Activated T-cell treated with anti-CD3 and anti-CD28 coated beads for 4 hours (primary cell): Measurements from ENCODE around the gene RNF11.
"Not testable (repeated sequence)": the region's sequence is repeated elsewhere in the genome, so short reads cannot be mapped to it uniquely, and the experiment has no call there.

Experiments
- DNase-seq: peaks from one replicate; pipeline ENCODE4 v3.0.0-alpha.2; 2020

The RNF11 gene

GRCh38 chr1:51235673-51236530 lies at the start of gene RNF11:
RNF11 (plus strand) TSS chr1:51236273; CDS start chr1:51236757, 484 bp downstream.
- peak; percentile 86 for DNase-seq

DNA sequence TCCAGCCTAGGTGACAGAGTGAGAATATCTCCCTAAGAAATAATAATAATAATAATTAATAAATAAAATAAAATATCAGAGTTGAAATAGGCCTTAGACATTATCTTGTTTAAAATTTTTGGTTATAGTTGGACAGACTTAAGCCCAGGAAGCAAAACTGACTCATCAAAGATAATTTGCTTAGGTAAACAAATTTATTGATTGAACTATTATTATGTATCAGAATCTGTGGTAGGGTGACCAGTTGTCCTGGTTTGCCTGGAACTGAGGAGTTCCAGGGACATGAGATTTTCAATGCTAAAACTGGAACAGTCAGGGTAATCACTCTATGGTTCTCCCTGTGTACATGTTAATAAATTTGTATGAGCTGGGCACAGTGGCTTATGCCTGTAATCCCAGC lies 47.8 kb upstream of the RNF11 start:
- DNase-seq, result no peak

DNA sequence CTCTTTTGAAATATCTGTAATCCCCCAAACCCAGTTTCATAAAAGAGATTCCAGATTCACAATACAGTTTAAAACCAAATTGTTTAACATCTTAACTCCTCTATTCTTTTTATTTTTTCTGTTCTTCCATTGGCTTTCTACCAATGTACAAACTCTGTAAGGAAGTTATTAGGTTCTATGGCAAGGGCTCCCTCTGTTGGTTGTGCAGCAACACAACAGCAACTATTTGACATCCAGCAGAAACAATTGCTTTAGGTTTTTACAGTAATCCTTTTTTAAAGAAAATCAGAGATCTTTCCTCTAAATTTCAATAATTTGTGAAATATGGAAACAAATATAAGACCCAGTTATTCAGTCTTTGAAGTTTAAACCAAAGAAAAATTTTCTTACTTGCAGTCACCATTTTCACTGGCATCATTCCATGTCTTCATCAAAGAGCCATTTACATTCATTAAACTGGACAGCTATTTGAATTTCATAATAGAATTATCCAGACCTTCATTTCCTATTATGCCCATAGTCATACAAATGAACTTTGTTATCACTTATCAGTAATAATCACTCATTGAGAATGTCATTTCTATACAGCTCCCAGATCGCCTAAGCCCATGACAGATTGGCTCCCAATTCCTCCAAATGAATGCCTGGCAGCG lies 46.5 kb upstream of the RNF11 start:
- peak; percentile 24 for DNase-seq

GRCh38 chr1:51190961-51191360 lies 45.1 kb upstream of the RNF11 start:
- DNase-seq, result no peak

DNA sequence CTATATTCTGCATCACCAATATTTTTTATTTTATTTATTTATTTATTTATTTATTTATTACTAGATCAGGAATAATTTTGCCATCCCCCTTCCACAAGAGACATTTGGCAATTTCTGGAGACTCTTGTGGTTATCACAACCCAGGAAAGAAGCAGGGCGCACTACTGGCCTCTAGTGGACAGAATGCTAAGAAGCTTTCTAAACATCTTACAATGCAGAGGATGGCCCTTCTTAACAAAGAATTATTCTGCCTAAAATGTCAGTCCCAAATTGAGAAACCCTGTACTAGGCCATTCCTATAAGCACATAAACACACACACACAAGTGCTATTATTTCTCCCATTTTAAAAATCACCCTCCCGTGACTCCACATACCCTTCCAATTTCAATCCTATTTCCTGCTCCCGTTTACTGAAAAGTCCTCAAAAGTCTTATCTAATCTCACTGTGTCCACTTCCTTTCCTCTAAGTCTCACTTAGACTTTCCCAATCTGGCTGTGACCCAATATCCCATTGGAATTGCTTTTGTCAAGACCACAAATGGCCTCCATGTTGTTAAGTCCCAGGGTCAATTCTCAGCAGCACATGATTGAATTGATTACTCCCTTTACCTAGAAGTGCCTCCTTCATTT lies 43.7 kb upstream of the RNF11 start:
- peak; percentile 44 for DNase-seq

- DNase-seq, result no peak
These were observed 42.5 kb upstream of the RNF11 start for GRCh38 chr1:51193564-51193963.

- DNase-seq, result no peak
These were observed 32.8 kb upstream of the RNF11 start for GRCh38 chr1:51203121-51203873.

GRCh38 chr1:51203874-51204245 lies 32.2 kb upstream of the RNF11 start:
- no peak for DNase-seq

- DNase-seq, result no peak
These were observed 26.0 kb upstream of the RNF11 start for GRCh38 chr1:51210055-51210454.

DNA sequence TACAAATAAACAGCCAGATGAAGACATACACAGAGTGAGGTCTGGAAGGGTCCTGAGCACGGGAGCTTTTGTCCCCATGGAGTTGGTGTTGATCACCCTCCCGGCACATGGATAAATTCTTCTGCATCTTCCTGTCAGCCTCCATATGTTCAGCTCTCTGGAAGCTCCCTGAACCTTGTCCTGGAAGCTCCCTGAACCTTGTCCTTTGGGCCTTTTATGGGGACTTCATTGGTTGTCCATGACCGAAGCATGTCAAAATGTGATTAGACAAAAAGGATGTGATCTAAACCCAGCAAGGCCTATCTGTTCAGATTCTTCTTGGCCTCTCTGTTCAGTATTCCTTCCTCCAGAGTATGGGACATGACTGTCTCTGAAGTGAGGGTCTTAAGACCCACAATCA lies 25.4 kb upstream of the RNF11 start:
- no peak for DNase-seq

- DNase-seq, result no peak
These were observed 21.4 kb upstream of the RNF11 start for GRCh38 chr1:51214615-51215131.

DNA sequence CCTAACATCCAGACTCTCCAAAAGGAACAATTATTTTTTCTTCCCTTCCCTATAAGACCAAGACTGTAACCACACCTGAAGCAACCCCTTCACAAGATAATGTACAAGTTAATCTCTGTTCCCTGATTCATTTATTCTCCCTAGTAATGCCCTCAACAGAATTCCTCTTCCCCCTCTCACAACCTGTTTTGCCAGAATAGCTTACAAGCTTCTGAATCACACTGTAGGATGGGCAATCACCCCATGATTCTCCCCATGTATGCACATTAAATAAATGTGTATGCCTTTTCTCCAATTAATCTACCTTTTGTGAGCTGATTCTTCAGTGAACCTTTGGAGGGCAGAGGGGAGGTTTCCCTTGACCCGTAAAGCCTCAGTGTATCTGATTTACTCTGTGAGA lies 20.9 kb upstream of the RNF11 start:
- no peak for DNase-seq

GRCh38 chr1:51216631-51217030 lies 19.4 kb upstream of the RNF11 start:
- no peak for DNase-seq

DNA sequence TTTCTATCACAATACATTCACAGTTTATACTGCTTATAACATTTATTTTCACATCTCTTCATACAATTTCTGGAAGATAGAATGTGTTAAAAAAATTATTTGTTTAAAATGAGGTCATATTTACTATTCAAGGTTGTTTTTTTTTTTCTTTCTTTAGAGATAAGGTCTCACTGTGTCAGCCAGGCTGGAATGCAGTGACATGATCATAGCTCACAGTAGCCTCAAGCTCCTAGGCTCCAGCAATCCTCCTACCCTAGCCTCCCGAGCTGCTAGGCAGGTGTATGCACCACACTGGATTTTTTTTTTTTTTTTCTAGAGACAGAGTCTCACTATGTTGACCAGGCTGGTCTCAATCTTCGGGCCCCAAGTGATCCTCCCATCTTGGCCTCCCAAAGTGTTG lies 19.0 kb upstream of the RNF11 start:
- no peak for DNase-seq

GRCh38 chr1:51218570-51218969 lies 17.5 kb upstream of the RNF11 start:
- DNase-seq, result no peak

DNA sequence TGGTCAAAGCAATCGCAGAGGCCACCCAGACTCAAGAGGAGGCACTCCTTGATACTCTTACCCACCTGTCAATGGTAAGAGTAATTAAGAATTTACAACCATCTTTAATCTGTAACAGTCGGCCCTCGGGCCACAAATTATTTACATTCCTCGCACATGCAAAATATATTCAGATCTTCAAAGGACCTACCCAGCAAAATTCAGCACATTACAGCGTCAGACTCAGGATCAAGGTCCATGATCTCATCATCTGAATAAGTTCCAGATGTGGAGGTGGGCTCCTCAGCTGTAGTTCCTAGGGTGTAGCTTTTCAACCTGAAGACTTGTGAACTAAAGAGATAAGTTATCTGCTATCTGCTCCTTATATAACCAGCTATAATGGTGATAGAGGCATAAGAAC lies 17.1 kb upstream of the RNF11 start:
- no peak for DNase-seq

- not testable (repeated sequence) for DNase-seq
These were observed 14.5 kb upstream of the RNF11 start for GRCh38 chr1:51221529-51221928.

GRCh38 chr1:51222136-51222787 lies 13.8 kb upstream of the RNF11 start:
- no peak for DNase-seq

DNA sequence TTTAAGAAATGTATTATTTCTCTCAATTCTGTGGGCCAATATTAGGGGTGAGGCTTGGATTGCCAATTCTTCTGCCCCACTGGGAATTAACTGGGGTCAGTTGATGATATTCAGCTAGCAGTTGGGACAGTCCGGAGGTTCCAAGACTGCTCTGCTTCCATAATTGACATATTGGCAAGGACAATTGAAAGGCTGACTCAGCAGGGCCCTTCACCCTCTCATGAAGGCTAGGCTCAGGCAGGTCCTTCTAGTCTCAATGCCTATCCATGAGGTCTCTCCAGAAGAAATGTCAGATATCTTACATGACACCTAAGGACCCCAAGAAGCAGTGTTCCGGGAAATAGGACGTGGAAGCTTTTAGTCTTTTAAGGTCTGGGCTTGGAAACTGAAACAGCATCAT lies 13.3 kb upstream of the RNF11 start:
- no peak for DNase-seq

DNA sequence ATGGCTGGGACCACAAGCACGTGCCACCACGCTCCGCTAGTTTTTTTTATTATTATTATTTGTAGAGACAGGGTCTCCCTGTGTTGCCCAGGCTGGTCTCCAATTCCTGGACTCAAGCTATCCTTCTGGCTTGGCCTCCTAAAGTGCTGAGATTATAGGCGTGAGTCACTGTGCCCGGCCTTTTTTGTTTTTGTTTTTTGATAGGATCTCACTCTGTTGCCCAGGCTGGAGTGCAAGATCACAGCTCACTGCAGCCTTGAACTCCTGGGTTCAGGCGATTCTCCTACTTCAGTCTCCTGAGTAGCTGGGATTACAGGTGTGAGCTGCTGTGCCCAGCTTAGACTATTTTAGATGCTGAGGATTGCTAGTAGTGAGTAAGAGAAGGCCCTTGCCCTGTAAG lies 11.8 kb upstream of the RNF11 start:
- no peak for DNase-seq

DNA sequence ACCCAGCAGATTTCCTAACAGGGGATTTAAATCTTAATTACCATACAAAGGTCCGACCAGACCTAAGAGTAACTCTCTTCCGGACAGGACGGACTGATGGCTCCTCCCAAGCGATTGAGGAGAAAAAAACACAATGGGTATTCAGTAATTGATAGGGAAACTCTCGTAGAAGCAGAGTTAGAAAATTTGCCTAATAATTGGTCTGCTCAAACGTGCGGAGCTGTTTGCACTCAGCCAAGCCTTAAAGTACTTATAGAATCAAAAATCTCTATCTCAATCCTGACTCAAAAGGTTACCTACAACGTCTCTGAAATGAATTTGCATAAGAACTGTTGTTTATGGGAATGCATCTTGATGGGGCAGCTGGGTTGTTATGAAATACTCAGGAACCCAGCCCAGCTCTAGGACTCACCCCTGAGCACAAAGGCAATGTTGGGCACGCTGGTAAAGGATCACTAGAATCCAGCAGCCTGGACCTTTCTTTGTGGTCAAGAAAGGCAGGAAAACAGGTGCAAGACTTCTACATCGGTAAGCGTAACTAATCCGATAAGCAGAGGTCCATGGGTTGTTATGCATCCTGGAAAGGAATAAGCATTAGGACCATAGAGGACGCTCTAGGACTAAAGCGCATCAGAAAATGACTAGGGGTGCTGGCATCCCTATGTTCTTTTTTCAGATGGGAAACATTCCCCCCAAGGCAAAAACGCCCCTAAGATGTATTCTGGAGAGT lies 8.7 kb upstream of the RNF11 start:
- not testable (repeated sequence) for DNase-seq

DNA sequence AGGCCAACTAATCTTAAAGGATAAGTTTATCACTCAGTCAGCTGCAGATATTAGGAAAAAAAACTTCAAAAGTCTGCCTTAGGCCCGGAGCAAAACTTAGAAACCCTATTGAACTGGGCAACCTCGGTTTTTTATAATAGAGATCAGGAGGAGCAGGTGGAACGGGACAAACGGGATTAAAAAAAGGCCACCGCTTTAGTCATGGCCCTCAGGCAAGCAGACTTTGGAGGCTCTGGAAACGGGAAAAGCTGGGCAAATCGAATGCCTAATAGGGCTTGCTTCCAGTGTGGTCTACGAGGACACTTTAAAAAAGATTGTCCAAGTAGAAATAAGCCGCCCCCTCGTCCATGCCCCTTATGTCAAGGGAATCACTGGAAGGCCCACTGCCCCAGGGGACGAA lies 7.6 kb upstream of the RNF11 start:
- not testable (repeated sequence) for DNase-seq
